Measurements from ENCODE around the gene GRAP2. TPM values are rescaled to one million over a fixed set of nuclear protein-coding genes. Genes with fewer than 3 reads are reported as not detected.

Gene GRAP2
- total and polyA plus RNA-seq, 10 of the 15 experiments (the other 5 are each of a cell fraction or from before 2014, with no cell fraction given) = 3.3 to 79.1 (median 59.6) TPM

DNA sequence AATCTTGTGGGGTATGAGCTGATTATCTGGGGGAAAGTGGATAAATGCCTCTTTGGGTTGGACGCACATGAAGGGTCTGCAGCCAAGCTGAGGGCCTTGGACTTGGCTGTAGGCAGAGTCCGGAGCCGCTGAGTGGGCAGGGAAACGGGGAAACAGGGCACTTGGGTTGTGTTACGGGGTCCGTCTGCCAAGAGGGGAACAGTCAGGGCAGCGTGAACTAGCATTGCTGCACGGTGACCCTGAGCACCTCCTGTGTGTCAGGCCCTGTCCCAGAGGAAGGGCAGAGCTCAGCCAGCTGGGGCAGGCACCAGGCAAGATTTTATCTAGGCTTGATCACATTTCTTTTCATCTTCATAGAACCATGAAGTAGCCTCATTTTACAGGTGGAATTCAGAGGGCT, 105.8 kb downstream of the GRAP2 start (continued):
- TF ChIP-seq, protein P1, sequence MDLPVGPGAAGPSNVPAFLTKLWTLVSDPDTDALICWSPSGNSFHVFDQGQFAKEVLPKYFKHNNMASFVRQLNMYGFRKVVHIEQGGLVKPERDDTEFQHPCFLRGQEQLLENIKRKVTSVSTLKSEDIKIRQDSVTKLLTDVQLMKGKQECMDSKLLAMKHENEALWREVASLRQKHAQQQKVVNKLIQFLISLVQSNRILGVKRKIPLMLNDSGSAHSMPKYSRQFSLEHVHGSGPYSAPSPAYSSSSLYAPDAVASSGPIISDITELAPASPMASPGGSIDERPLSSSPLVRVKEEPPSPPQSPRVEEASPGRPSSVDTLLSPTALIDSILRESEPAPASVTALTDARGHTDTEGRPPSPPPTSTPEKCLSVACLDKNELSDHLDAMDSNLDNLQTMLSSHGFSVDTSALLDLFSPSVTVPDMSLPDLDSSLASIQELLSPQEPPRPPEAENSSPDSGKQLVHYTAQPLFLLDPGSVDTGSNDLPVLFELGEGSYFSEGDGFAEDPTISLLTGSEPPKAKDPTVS (IDR thresholded peaks at IDR 0.05; ENCODE audit: low read depth, low read length) = no peak
- no peak for TF ChIP-seq STAT1 (conservative IDR thresholded peaks at IDR 0.05)
- TF ChIP-seq, protein P2, sequence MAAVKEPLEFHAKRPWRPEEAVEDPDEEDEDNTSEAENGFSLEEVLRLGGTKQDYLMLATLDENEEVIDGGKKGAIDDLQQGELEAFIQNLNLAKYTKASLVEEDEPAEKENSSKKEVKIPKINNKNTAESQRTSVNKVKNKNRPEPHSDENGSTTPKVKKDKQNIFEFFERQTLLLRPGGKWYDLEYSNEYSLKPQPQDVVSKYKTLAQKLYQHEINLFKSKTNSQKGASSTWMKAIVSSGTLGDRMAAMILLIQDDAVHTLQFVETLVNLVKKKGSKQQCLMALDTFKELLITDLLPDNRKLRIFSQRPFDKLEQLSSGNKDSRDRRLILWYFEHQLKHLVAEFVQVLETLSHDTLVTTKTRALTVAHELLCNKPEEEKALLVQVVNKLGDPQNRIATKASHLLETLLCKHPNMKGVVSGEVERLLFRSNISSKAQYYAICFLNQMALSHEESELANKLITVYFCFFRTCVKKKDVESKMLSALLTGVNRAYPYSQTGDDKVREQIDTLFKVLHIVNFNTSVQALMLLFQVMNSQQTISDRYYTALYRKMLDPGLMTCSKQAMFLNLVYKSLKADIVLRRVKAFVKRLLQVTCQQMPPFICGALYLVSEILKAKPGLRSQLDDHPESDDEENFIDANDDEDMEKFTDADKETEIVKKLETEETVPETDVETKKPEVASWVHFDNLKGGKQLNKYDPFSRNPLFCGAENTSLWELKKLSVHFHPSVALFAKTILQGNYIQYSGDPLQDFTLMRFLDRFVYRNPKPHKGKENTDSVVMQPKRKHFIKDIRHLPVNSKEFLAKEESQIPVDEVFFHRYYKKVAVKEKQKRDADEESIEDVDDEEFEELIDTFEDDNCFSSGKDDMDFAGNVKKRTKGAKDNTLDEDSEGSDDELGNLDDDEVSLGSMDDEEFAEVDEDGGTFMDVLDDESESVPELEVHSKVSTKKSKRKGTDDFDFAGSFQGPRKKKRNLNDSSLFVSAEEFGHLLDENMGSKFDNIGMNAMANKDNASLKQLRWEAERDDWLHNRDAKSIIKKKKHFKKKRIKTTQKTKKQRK (IDR thresholded peaks at IDR 0.05; ENCODE audit: low read depth, low read length) = no peak
- no peak for TF ChIP-seq CBX3 (IDR thresholded peaks at IDR 0.05; ENCODE audit: borderline replicate concordance, low read depth)
- TF ChIP-seq ZNF24 (IDR thresholded peaks at IDR 0.05) = no peak
- TF ChIP-seq FOXM1 (IDR thresholded peaks at IDR 0.05; ENCODE audit: low read depth, low read length) = no peak
- TF ChIP-seq POLR2A (IDR thresholded peaks at IDR 0.05; ENCODE audit: low read depth, low read length) = no peak

DNA sequence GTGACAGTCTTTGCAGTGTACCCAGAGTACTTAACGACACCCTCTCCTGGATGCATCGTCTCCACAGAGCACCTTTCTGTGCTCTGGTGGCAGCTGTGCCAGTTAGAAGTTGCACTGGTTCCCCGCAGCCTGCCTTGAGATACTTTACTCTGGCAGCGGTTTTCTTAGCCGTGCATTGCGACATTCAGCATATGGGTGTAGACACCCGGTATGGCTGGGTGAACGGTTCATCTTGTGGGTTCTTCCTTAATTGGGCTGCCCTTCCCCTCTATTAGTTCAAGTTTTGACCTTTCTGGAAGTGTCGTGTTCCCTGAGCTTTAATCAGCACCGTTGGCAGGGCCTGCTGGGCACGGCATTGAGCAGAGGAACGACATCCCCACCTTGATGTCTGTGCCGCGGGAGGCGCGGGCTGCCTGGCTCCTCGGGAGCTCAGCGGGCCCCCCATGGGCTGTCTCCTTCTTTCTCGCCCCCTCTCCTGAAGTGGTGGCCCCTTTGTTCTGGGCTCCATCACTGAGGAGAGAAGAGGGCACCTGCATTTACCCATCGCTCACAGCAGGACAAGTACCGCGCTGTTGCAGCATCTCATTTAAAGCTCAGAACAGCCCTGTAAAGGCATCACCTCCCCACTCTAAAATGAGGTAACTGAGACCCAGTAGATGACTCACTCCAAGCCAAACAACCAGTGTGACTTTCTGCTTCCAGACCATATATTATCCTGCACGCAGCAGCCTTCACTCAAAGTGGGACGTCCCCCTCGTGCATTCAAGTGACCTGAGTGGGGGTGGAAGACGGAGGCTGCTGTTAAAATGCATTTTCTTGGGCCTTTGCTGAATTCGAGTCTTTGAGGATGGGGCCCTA, 107.2 kb downstream of the GRAP2 start:
- FAIRE-seq (no peak), ATAC-seq (no peak), DNase-seq (ENCODE audit: low read depth, low spot score) (no peak)
- Histone ChIP-seq H3K36me3 (ENCODE audit: control insufficient read depth in 2 of 2, insufficient read depth in 2 of 2, low read length in 1 of 2) (no peaks in the 10 kb centered on the region), H3K9ac (ENCODE audit: control insufficient read depth, insufficient read depth, low read length) (no peak overlapping the region), H3K4me2 (ENCODE audit: control insufficient read depth, insufficient read depth) (no peak overlapping the region), H3K9me3 (replicated peaks; ENCODE audit: control insufficient read depth, insufficient read depth, low read length) (no peaks in the 10 kb centered on the region), H3K4me1 (ENCODE audit: control insufficient read depth, insufficient read depth, low read length) (no peaks in the 10 kb centered on the region), H3K27me3 (replicated peaks in 1 of 2; ENCODE audit: control insufficient read depth in 2 of 2, insufficient read depth in 2 of 2, low read length in 1 of 2) (peaks cover under 1 to 11% of the 10 kb centered on the region in 2 experiments), H3K4me3 (no peak overlapping the region), H3K79me2 (ENCODE audit: control insufficient read depth, insufficient read depth, low read length) (no peaks in the 10 kb centered on the region), H4K20me1 (ENCODE audit: control insufficient read depth, insufficient read depth) (no peaks in the 10 kb centered on the region), H2AFZ (ENCODE audit: control insufficient read depth, low read depth, low read length) (no peak overlapping the region), H3K27ac (ENCODE audit: control insufficient read depth, insufficient read depth) (no peak overlapping the region)
- RAD21 ChIA-PET (ENCODE audit: unreplicated experiment) = no interaction called here
- POLR2A ChIA-PET = no interaction called here
- SMC1A ChIA-PET (ENCODE audit: uncharacterized antibody, unreplicated experiment) = no interaction called here
- 53% methylated on average over 27 of the region's 27 CpGs for WGBS (ENCODE audit: insufficient coverage, insufficient replicate concordance, low lambda C conversion rate, missing lambda C conversion rate)
- in situ Hi-C loops (cut with MboI) = no loop called here
- intact Hi-C loops (cut with micrococcal nuclease; ENCODE audit: unreplicated experiment) = no loop called here
- BruUV-seq (replicated peaks) = no TSS peak
- CTCF ChIA-PET = no interaction called here
- TF ChIP-seq RUNX3 (IDR thresholded peaks at IDR 0.05; ENCODE audit: low read length) (no peak), HDAC2 (IDR thresholded peaks at IDR 0.05) (no peak), SREBF1 (IDR thresholded peaks at IDR 0.05; ENCODE audit: low read length) (no peak), CBX5 (IDR thresholded peaks at IDR 0.05; ENCODE audit: low read depth) (no peak), HDAC6 (IDR thresholded peaks at IDR 0.05; ENCODE audit: unreplicated experiment) (no peak), PML (IDR thresholded peaks at IDR 0.05; ENCODE audit: low read length) (no peak), EGR1 (IDR thresholded peaks at IDR 0.05; ENCODE audit: borderline replicate concordance in 1 of 2, low read depth in 2 of 2, low read length in 2 of 2) (no peak), ASH2L (IDR thresholded peaks at IDR 0.05; ENCODE audit: borderline replicate concordance, low read depth) (no peak), KAT2A (conservative IDR thresholded peaks at IDR 0.05; ENCODE audit: control insufficient read depth, low read depth, low read length) (no peak), RBBP5 (conservative IDR thresholded peaks at IDR 0.05) (no peak)
- TF ChIP-seq, protein P3, sequence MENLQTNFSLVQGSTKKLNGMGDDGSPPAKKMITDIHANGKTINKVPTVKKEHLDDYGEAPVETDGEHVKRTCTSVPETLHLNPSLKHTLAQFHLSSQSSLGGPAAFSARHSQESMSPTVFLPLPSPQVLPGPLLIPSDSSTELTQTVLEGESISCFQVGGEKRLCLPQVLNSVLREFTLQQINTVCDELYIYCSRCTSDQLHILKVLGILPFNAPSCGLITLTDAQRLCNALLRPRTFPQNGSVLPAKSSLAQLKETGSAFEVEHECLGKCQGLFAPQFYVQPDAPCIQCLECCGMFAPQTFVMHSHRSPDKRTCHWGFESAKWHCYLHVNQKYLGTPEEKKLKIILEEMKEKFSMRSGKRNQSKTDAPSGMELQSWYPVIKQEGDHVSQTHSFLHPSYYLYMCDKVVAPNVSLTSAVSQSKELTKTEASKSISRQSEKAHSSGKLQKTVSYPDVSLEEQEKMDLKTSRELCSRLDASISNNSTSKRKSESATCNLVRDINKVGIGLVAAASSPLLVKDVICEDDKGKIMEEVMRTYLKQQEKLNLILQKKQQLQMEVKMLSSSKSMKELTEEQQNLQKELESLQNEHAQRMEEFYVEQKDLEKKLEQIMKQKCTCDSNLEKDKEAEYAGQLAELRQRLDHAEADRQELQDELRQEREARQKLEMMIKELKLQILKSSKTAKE (IDR thresholded peaks at IDR 0.05; ENCODE audit: low read depth, poor library complexity, severe bottlenecking) = no peak
